Nucleus accumbens (tissue), 56 donors: ENCODE results near the gene SDHAF4.
"Not testable (repeated sequence)": the region's sequence is repeated elsewhere in the genome, so short reads cannot be mapped to it uniquely, and the experiment has no call there.

Experiments
- DNase-seq, 56 donors: peaks; one replicate each; lab custom pipeline; 2025; lab: John Stamatoyannopoulos, UW

SDHAF4 gene

GRCh38 chr6:70590400-70590799, 23.7 kb downstream of the SDHAF4 start:
- no peak for DNase-seq

- no peak for DNase-seq
These were observed 25.8 kb downstream of the SDHAF4 start for GRCh38 chr6:70592391-70593117.

GRCh38 chr6:70593118-70593486, 26.4 kb downstream of the SDHAF4 start:
- peak in 1 of 56 donors; percentile 12 for DNase-seq

GRCh38 chr6:70599187-70599586, 32.5 kb downstream of the SDHAF4 start:
- DNase-seq: no peak

DNA sequence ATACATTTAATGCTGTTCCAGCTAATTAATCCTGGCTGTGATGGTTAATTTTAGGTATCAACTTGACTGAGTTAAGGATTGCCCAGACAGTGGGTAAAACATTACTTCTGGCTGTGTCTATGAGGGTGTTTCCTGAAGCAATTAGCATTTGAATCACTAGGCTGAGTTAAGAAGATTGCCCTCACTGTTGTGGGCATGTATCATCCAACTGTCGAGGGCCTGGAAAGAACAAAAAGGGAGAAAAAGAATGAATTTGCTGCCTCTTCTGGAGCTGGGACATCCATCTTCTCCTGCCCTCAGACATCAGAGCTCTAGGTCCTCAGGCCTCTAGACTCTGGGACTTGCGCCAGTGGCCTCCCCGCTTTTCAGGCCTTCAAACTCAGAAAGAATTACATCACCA, 34.3 kb downstream of the SDHAF4 start:
- DNase-seq: no peak

DNA sequence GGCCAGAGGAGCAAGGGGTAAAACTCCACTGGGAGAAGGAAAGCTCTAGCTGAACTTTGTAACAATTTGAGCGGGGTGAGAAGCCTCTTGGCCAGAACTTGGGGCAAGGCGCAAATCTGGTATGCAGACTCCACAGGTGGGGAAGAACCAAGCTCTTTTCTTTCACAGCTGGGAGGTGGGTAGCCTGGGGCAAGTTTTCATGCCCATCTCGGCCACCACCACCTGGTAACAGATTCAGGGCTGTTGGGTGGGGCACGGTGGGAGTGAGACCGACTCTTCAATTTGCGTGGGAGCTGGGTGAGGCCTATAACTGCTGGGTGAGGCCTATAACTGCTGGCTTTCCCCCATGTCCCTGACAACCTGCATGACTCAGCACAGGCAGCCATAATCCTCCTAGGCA, 37.5 kb downstream of the SDHAF4 start:
- no peak for DNase-seq

DNA sequence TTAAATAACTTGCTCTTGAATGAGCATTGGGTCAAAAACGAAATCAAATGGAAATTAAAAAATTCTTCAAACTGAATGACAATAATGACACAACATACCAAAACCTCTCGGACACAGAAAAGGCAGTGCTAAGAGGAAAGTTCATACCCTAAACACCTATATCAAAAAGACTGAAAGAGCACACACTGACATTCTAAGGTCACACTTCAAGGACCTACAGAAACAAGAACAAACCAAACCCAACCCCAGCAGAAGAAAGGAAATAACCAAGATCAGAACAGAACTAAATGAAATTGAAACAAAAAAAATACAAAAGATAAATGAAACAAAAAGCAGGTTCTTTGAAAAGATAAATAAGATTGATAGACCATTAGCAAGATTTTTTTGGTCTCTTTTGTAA, 40.6 kb downstream of the SDHAF4 start:
- DNase-seq: not testable (repeated sequence)

- not testable (repeated sequence) for DNase-seq
These were observed 42.5 kb downstream of the SDHAF4 start for GRCh38 chr6:70609181-70609580.

DNA sequence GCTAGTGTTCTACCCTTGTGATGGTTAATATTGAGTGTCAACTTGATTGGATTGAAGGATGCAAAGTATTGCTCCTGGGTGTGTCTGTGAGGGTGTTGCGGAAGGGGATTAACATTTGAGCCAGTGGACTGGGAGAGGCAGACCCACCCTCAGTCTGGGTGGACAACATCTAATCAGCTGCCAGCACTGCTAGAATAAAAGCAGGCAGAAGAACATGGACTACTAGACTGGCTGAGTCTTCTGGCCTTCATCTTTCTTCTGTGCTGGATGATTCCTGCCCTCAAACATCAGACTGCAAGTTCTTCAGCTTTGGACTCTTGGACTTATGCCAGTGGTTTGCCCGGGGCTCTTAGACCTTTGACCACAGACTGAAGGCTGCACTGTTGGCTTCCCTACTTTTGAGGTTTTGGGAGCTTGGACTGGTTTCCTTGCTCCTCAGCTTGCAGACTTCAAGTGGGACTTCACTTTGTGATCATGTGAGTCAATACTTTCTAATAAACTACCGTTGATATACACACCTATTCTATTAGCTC, 50.1 kb downstream of the SDHAF4 start:
- DNase-seq: no peak

- DNase-seq: no peak
These were observed 54.0 kb downstream of the SDHAF4 start for GRCh38 chr6:70620746-70621145.

GRCh38 chr6:70622461-70622860, 55.7 kb downstream of the SDHAF4 start:
- DNase-seq: no peak

DNA sequence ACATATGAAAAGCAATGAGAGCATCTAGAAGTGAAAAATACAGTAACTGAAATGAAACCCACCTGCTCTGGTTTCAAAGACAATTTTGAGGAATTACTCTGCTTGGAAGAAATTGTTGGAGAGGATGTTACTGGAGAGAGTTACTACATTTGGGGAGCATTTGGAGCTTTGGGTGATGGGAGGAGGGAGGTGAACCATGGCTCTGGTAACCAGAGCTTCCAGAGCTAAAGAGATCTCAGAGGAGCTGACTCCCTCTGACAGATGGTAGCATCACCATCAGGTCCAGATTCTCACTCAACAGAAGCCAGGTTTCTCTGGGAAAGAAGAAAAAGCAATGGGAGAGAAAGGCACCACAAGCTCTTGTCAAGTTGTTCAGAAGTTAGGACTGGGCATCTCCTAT, 58.7 kb downstream of the SDHAF4 start:
- DNase-seq: no peak

DNA sequence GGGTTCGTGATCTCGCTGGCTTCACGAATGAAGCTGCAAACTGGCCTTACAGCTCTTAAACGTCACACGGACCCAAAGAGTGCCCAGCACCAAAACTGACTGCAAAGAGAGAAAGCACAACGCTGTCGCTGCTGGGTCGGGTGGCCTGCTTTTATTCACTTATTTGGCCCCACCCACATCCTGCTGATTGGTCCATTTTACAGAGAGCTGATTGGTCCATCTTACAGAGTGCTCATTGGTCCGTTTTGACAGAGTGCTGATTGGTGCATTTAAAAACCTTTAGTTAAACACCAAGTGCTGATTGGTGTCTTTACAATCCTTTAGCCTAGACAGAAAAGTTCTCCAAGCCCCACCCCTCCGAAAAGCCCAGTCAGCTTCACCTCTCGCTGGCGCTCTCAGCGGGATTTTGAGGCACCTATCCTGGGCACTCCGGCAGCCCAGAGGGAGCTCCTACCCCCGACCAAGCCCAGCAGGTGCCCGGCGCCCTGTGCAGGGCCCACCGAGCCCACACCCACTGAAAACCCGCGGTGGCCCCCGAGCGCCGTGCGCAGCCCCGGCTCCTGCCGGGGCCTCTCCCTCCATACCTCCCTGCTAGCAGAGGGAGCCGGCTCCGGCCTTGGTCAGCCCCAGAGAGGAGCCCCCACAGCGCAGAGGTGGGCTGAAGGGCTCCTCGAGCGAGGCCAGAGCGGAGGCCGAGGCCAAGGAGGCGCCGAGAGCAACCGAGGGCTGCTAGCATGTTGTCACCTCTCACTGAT, 60.9 kb downstream of the SDHAF4 start:
- no peak for DNase-seq

DNA sequence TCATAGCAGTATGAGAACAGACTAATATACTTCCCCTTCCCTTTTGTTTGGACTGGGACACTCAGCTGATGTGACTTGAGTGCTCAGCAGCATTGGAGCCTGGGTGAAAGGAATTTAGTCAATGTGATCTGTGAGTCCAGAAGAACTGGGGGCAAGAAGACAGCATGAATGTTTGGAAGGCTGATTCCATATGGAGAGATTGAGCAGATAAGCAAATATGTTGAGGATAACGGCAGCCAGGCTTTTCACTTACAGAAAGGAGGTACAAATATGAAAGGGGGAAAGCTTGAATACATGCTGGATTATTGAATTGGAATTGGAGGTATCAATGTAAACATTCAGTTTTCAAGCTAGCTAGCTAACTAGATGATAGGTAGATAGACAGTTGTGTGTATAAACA, 63.2 kb downstream of the SDHAF4 start:
- no peak for DNase-seq

DNA sequence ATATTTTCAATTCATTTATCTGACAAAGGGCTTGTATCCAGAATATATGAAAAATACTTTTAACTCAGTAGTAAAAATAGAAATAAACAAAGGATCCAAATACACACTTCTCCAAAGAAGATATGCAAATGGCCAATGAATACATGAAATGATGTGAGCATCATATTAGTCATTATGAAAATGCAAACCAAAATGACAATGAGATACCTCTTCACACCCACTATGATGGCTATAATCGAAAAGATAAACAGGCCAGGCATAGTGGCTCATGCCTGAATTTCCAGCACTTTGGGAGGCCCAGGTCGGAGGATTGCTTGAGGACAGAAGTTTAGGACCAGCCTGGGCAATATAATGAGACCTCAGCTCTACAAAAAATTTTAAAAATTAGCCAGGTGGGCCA, 67.1 kb downstream of the SDHAF4 start:
- DNase-seq: no peak

- no peak for DNase-seq
These were observed 69.9 kb downstream of the SDHAF4 start for GRCh38 chr6:70636596-70636995.

- no peak for DNase-seq
These were observed 71.7 kb downstream of the SDHAF4 start for GRCh38 chr6:70638468-70638867.
